ENCODE data around the gene CERCAM. TPM values are rescaled to one million over a fixed set of nuclear protein-coding genes. Genes with fewer than 3 reads are reported as not detected.
A peak's percentile ranks its signal among the peaks of the same experiment; 100 is the strongest.

The CERCAM gene
- total RNA-seq, 4 donors from 2014 or later: 2.2 to 18.3 (median 6.2) TPM

DNA sequence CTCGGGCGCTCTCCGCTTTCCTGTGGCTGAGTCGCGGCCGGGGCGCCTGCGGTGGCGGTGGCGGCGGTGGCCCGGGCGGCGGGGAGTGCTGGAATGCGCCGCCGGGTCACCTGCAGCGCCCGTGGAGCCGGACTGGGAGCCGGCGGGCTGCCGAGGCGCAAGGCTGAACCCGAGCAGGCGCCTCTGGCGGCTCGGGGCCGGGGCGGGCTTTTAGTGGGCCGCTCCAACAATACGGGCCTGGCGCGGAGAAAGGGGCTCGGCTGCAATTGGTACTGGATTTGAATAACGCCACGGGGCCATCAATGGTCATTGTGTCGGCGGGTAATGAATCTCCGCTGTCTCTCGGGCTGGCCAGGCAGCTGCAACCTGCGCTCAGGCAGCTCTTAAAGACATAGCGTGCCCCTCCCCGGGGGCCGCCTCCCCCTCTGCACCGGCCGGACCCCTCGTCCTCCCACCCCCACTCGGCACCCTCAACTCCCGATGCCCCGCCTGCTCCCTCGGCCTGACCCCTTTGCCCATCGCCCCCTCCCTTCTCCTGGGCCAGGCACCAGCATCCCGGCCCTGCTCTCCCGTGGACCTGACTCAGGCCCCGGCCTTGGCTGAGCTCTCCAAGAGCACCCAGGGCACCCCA lies 27.4 kb upstream of the CERCAM start:
- H3K4me1 ChIP-seq: peaks cover 0 to 12% (median 0%) of the 10 kb centered on the region in 3 donors
- H3K27me3 ChIP-seq: peaks cover 0 to 25% (median 0%) of the 10 kb centered on the region in 4 donors
- TF ChIP-seq, protein P1, sequence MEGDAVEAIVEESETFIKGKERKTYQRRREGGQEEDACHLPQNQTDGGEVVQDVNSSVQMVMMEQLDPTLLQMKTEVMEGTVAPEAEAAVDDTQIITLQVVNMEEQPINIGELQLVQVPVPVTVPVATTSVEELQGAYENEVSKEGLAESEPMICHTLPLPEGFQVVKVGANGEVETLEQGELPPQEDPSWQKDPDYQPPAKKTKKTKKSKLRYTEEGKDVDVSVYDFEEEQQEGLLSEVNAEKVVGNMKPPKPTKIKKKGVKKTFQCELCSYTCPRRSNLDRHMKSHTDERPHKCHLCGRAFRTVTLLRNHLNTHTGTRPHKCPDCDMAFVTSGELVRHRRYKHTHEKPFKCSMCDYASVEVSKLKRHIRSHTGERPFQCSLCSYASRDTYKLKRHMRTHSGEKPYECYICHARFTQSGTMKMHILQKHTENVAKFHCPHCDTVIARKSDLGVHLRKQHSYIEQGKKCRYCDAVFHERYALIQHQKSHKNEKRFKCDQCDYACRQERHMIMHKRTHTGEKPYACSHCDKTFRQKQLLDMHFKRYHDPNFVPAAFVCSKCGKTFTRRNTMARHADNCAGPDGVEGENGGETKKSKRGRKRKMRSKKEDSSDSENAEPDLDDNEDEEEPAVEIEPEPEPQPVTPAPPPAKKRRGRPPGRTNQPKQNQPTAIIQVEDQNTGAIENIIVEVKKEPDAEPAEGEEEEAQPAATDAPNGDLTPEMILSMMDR (IDR thresholded peaks at IDR 0.05): no peak
- no peak for TF ChIP-seq POLR2A (IDR thresholded peaks at IDR 0.05)
- DNase-seq: no peak
- H3K27ac ChIP-seq: no peak overlapping the region
- H3K36me3 ChIP-seq: peaks cover 21 to 53% (median 26%) of the 10 kb centered on the region in 3 donors
- H3K9me3 ChIP-seq: no peaks in the 10 kb centered on the region
- intact Hi-C loops (cut with DNase I): no loop called here
- H3K4me3 ChIP-seq: no peak overlapping the region
- WGBS, 2 donors: 61% methylated on average over 5 of the region's 56 CpGs; no CpG with 5 or more reads in 1 of the 2 donors

DNA sequence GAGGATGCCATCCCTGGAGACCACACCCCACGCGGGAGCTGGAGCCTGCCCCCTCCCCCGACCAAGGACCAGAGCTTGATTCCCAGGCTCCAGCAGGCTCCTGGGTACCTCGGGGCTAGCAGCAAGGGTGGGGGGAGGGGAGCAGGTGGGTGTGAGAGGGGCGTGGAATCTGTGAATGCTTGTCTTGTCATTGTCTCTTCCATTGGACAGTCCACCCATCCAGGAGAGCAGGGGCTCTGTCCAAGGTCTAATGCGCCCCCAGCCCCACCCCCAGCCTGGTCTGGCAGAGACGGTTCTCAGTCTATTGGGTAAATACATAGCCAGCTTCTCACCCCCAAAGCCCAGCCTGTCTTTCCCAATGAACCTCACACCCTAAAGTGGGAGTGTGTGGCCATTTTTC lies 26.7 kb upstream of the CERCAM start:
- peaks cover 14 to 46% (median 19%) of the 10 kb centered on the region in 3 donors for H3K36me3 ChIP-seq
- 50 to 86% methylated on average over 1 to 4 of the region's 7 CpGs for WGBS, 2 donors
- H3K27ac ChIP-seq: no peak overlapping the region
- no peak for DNase-seq
- H3K4me1 ChIP-seq: peaks cover 0 to 12% (median 0%) of the 10 kb centered on the region in 3 donors
- H3K27me3 ChIP-seq: peaks cover 0 to 32% (median 0%) of the 10 kb centered on the region in 4 donors
- H3K9me3 ChIP-seq: no peaks in the 10 kb centered on the region
- H3K4me3 ChIP-seq: no peak overlapping the region
- intact Hi-C loops (cut with DNase I): no loop called here
- TF ChIP-seq POLR2A (IDR thresholded peaks at IDR 0.05): no peak
- TF ChIP-seq, protein P1 (IDR thresholded peaks at IDR 0.05): no peak

DNA sequence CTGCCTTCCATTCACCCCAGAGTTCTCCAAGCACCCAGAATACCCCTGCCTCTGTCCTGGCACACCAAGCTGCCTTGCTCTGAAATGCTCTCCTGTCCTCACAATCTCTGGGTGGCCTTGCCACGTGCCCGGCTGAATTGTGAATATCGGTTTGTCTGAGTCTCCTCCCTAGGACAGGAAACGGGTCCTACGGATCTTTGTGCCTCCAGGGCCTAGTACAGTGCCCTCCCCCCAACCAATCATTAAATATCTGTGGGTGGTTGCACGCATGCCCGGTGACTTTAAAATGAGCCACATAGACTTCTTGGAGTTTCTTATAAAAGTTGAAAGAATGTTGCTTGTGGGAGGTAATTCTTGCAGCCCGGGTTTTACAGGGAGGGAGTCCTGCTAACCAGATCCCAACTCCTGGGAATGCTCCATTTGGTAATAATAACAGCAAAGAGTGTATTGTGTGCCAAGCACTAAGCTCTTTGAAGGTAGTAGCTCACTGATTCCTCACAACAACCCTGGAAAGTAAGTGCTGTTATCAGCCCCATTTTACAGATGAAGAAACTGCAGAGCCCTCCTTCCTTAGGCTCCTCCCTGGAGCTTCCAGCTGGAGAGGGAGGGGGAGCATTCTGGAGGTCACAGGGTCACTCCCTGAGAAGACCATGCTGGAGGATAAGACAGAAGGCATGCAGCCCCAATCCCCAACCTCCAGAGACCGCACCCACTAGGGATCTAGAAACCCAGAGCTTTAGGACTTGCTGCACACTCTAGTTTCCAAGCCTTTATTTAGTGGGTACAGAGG lies 26.1 kb upstream of the CERCAM start:
- Histone ChIP-seq H3K4me1 (peaks cover 0 to 12% (median 0%) of the 10 kb centered on the region in 3 donors), H3K9me3 (no peaks in the 10 kb centered on the region), H3K27me3 (peaks cover 0 to 38% (median 0%) of the 10 kb centered on the region in 4 donors), H3K27ac (no peak overlapping the region), H3K4me3 (no peak overlapping the region), H3K36me3 (peaks cover 10 to 40% (median 13%) of the 10 kb centered on the region in 3 donors)
- intact Hi-C loops (cut with DNase I): no loop called here
- 43 to 54% methylated on average over 7 of the region's 9 CpGs for WGBS, 2 donors
- TF ChIP-seq, protein P1 (IDR thresholded peaks at IDR 0.05): no peak
- no peak for TF ChIP-seq POLR2A (IDR thresholded peaks at IDR 0.05)
- DNase-seq: no peak

DNA sequence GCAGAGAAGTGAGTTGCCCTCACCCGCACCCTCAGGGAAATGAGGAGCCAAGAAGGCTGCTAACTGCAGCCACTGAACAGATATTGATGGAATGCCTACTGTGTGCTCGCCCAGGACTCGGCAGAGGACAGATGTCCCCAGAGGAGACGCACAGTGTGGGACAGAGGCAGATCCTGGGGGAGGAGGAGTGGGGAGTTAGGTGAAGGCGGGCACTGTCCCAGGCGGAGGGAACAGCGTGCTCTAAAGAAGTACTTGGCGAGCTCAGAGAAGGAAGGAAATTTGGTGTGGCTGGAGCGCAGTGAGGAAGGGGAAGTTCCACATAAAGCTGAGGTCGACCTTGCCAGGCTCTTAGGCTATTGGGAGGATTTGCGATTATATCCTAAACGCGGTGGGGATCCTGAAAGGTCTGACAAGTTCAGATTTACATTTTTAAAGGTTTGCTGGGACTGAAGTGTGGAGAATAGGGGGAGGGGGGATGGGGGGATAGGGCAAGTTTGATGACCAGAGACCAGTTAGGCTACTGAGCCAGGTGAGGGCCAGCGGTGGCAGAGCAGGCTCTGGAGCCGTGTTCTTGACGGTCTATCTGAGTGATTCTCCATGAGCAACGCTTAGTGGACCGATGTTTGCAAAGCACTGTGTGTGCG lies 23.6 kb upstream of the CERCAM start:
- Histone ChIP-seq H3K27ac (peak overlapping the region in 1 of 4 donors; percentile 31), H3K4me3 (peak overlapping the region in 1 of 4 donors; percentile 1), H3K4me1 (peaks cover 0 to 12% (median 0%) of the 10 kb centered on the region in 3 donors), H3K36me3 (peaks cover 5 to 15% (median 6%) of the 10 kb centered on the region in 3 donors), H3K27me3 (peaks cover 0 to 60% (median 0%) of the 10 kb centered on the region in 4 donors), H3K9me3 (no peaks in the 10 kb centered on the region)
- no peak for DNase-seq
- WGBS, 2 donors: 8 to 16% methylated on average over 17 to 18 of the region's 19 CpGs
- intact Hi-C loops (cut with DNase I): no loop called here
- TF ChIP-seq, protein P1 (IDR thresholded peaks at IDR 0.05): no peak
- no peak for TF ChIP-seq POLR2A (IDR thresholded peaks at IDR 0.05)

Measured in esophagus squamous epithelium (tissue), 5 donors.